Ammon's horn (tissue), 1 donor: Measurements from ENCODE around the gene CACNG5.

ENCODE experiments used
- DNase-seq: peaks from one replicate; pipeline ENCODE4 v3.0.0-alpha.2; 2016; ENCODE audit warnings: low spot score

The CACNG5 gene

GRCh38 chr17:66826856-66827255, 8.1 kb upstream of the CACNG5 start:
- DNase-seq = no peak

GRCh38 chr17:66829386-66829864, 5.5 kb upstream of the CACNG5 start:
- no peak for DNase-seq

GRCh38 chr17:66829883-66830282, 5.0 kb upstream of the CACNG5 start:
- DNase-seq = no peak

GRCh38 chr17:66830451-66830850, 4.5 kb upstream of the CACNG5 start:
- DNase-seq = no peak

- no peak for DNase-seq
Measured at GRCh38 chr17:66831383-66832210, 3.3 kb upstream of the CACNG5 start.

GRCh38 chr17:66833201-66833600, 1.7 kb upstream of the CACNG5 start:
- no peak for DNase-seq

- DNase-seq = no peak
Measured at GRCh38 chr17:66834426-66834918, 445 bp upstream of the CACNG5 start.

- no peak for DNase-seq
Measured at GRCh38 chr17:66835476-66835875, 559 bp downstream of the CACNG5 start.

GRCh38 chr17:66836063-66837005, 1.4 kb downstream of the CACNG5 start:
- no peak for DNase-seq

GRCh38 chr17:66837226-66837625, 2.3 kb downstream of the CACNG5 start:
- DNase-seq = no peak

- DNase-seq = no peak
Measured at GRCh38 chr17:66837885-66838665, 3.2 kb downstream of the CACNG5 start.

GRCh38 chr17:66839616-66840015, 4.7 kb downstream of the CACNG5 start:
- no peak for DNase-seq

GRCh38 chr17:66840061-66840460, 5.1 kb downstream of the CACNG5 start:
- no peak for DNase-seq

GRCh38 chr17:66841328-66841727, 6.4 kb downstream of the CACNG5 start:
- no peak for DNase-seq

- no peak for DNase-seq
Measured at GRCh38 chr17:66841744-66842143, 6.8 kb downstream of the CACNG5 start.

- no peak for DNase-seq
Measured at GRCh38 chr17:66842505-66842904, 7.6 kb downstream of the CACNG5 start.

GRCh38 chr17:66842959-66843358, 8.0 kb downstream of the CACNG5 start:
- no peak for DNase-seq

GRCh38 chr17:66843627-66844026, 8.7 kb downstream of the CACNG5 start:
- DNase-seq = no peak

GRCh38 chr17:66847704-66848103, 12.8 kb downstream of the CACNG5 start:
- DNase-seq = no peak

- DNase-seq = no peak
Measured at GRCh38 chr17:66848496-66848895, 13.6 kb downstream of the CACNG5 start.

- DNase-seq = no peak
Measured at GRCh38 chr17:66849032-66849655, 14.2 kb downstream of the CACNG5 start.
